ENCODE data around the gene NF2.

- no peak for TF ChIP-seq POLR2AphosphoS5 (IDR thresholded peaks at IDR 0.05; ENCODE audit: low read depth, low read length)
- TF ChIP-seq ASH2L (IDR thresholded peaks at IDR 0.05; ENCODE audit: low read length) = no peak
- no peak for TF ChIP-seq POLR2A (IDR thresholded peaks at IDR 0.05; ENCODE audit: control extremely low read depth in 1 of 2, low read depth in 2 of 2, low read length in 2 of 2)
- TF ChIP-seq, protein P1, sequence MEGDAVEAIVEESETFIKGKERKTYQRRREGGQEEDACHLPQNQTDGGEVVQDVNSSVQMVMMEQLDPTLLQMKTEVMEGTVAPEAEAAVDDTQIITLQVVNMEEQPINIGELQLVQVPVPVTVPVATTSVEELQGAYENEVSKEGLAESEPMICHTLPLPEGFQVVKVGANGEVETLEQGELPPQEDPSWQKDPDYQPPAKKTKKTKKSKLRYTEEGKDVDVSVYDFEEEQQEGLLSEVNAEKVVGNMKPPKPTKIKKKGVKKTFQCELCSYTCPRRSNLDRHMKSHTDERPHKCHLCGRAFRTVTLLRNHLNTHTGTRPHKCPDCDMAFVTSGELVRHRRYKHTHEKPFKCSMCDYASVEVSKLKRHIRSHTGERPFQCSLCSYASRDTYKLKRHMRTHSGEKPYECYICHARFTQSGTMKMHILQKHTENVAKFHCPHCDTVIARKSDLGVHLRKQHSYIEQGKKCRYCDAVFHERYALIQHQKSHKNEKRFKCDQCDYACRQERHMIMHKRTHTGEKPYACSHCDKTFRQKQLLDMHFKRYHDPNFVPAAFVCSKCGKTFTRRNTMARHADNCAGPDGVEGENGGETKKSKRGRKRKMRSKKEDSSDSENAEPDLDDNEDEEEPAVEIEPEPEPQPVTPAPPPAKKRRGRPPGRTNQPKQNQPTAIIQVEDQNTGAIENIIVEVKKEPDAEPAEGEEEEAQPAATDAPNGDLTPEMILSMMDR (IDR thresholded peaks at IDR 0.05; ENCODE audit: control extremely low read depth in 1 of 3, insufficient read depth in 1 of 3, low read depth in 1 of 3, low read length in 3 of 3) = no peak
- TF ChIP-seq EP300 (IDR thresholded peaks at IDR 0.05; ENCODE audit: borderline replicate concordance in 1 of 2, low read depth in 2 of 2, low read length in 2 of 2) = no peak
- TF ChIP-seq TCF12 (IDR thresholded peaks at IDR 0.05; ENCODE audit: low read depth, low read length) = no peak
Measured at GRCh38 chr22:29674121-29674520, 70.7 kb downstream of the NF2 start.
